Breast epithelium (tissue), 3 donors: ENCODE results near the gene SKAP1.

Source experiments
- POLR2A ChIP-seq: fragments of 450-650 bp; IDR thresholded peaks from one replicate; pipeline ENCODE4 v1.6.1; 2016; ENCODE audit warnings: antibody characterized with exemption, mild to moderate bottlenecking, moderate library complexity
- POLR2AphosphoS5 ChIP-seq, 3 donors: sonication (generic); formaldehyde crosslinking; IDR thresholded peaks; one replicate each; pipeline ENCODE4 v1.6.1; 2017; ENCODE audit warnings: antibody characterized with exemption in 3 of 3
- TF ChIP-seq, protein P1 (sequence below), 3 donors: fragments of 450-650 bp; IDR thresholded peaks; one replicate each; pipeline ENCODE4 v1.5.1; 2016 to 2017; ENCODE audit warnings: antibody characterized with exemption in 3 of 3, mild to moderate bottlenecking in 3 of 3, moderate library complexity in 3 of 3

DNA sequence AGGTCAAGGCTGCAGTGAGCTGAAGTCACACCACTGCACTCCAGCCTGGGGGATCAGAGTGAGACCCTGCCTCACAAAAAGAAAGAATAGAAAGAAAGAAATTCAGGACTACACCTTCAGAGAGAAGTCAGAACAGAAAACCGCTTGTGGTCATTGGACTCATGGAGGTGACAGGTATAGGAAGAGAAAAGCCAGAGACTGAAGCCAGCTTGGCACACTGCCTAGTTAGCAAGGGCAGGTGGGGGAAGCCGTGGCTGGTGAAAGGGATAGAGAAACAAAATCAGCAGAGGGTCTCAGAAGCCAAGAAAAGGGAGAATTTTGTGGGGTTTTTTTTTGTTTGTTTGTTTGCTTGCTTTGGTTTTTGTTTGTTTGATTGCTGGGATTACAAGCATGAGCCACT is 32.9 kb upstream of the SKAP1 start:
- TF ChIP-seq POLR2A (no peak), POLR2AphosphoS5 (IDR thresholded peaks at IDR 0.05) (no peak)
- TF ChIP-seq, protein P1, sequence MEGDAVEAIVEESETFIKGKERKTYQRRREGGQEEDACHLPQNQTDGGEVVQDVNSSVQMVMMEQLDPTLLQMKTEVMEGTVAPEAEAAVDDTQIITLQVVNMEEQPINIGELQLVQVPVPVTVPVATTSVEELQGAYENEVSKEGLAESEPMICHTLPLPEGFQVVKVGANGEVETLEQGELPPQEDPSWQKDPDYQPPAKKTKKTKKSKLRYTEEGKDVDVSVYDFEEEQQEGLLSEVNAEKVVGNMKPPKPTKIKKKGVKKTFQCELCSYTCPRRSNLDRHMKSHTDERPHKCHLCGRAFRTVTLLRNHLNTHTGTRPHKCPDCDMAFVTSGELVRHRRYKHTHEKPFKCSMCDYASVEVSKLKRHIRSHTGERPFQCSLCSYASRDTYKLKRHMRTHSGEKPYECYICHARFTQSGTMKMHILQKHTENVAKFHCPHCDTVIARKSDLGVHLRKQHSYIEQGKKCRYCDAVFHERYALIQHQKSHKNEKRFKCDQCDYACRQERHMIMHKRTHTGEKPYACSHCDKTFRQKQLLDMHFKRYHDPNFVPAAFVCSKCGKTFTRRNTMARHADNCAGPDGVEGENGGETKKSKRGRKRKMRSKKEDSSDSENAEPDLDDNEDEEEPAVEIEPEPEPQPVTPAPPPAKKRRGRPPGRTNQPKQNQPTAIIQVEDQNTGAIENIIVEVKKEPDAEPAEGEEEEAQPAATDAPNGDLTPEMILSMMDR (IDR thresholded peaks at IDR 0.05) = no peak
